PFSK-1 (cell line): ENCODE results near the gene EXOC6B.

ENCODE experiments used
- FOXP2 ChIP-seq: optimal IDR thresholded peaks from 2 replicates; pipeline ENCODE3; 2011; ENCODE audit warnings: borderline replicate concordance, control low read depth, inconsistent platforms; ENCODE audit not compliant: insufficient read depth; ENCODE audit errors: extremely low read length, extremely low read depth
- POLR2AphosphoS5 ChIP-seq: IDR thresholded peaks from 2 replicates; pipeline ENCODE4 v1.6.1; 2012; ENCODE audit warnings: low read depth, mild to moderate bottlenecking, control low read depth, low read length, moderate library complexity
- SIN3A ChIP-seq: IDR thresholded peaks from 2 replicates; pipeline ENCODE4 v1.6.1; 2012; ENCODE audit warnings: mild to moderate bottlenecking, low read length, moderate library complexity, borderline replicate concordance; ENCODE audit not compliant: insufficient read depth
- TAF1 ChIP-seq: IDR thresholded peaks from 2 replicates; pipeline ENCODE4 v1.6.1; 2012; ENCODE audit warnings: low read length, control low read depth, borderline replicate concordance; ENCODE audit not compliant: insufficient read depth
- TF ChIP-seq, protein P1 (sequence below), 2 experiments: IDR thresholded peaks; 2 replicates each; pipeline versions ENCODE4 v1.6.1 to v1.8.0; 2011 to 2012; ENCODE audit warnings: low read depth in 2 of 2, low read length in 2 of 2, control low read depth in 1 of 2, inconsistent platforms in 1 of 2, mild to moderate bottlenecking in 1 of 2, moderate library complexity in 1 of 2; ENCODE audit not compliant: insufficient read depth in 1 of 2

EXOC6B gene

DNA sequence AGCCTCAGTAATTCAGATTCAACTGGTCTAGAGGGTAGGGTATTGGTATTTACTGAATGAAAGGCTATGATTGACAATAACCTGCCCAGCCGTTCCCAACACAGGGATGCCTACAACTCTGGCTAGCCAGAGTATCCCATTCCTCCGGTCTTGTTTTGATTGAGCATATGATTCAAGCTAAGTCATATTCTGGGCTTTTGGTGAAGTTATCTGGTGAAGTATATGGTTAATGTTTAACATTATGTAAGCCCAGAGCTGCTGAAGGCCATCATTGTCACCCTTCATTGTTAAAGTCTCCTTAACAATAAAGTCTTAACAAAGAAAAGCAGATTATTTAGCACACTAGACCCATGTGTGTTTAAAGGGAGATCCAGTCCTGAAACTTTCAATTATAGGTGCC is 152.6 kb downstream of the EXOC6B start:
- TF ChIP-seq, protein P1, sequence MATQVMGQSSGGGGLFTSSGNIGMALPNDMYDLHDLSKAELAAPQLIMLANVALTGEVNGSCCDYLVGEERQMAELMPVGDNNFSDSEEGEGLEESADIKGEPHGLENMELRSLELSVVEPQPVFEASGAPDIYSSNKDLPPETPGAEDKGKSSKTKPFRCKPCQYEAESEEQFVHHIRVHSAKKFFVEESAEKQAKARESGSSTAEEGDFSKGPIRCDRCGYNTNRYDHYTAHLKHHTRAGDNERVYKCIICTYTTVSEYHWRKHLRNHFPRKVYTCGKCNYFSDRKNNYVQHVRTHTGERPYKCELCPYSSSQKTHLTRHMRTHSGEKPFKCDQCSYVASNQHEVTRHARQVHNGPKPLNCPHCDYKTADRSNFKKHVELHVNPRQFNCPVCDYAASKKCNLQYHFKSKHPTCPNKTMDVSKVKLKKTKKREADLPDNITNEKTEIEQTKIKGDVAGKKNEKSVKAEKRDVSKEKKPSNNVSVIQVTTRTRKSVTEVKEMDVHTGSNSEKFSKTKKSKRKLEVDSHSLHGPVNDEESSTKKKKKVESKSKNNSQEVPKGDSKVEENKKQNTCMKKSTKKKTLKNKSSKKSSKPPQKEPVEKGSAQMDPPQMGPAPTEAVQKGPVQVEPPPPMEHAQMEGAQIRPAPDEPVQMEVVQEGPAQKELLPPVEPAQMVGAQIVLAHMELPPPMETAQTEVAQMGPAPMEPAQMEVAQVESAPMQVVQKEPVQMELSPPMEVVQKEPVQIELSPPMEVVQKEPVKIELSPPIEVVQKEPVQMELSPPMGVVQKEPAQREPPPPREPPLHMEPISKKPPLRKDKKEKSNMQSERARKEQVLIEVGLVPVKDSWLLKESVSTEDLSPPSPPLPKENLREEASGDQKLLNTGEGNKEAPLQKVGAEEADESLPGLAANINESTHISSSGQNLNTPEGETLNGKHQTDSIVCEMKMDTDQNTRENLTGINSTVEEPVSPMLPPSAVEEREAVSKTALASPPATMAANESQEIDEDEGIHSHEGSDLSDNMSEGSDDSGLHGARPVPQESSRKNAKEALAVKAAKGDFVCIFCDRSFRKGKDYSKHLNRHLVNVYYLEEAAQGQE (IDR thresholded peaks at IDR 0.05; ENCODE audit: insufficient read depth in 1 of 2, low read depth in 2 of 2, low read length in 2 of 2): no peak
- no peak for TF ChIP-seq TAF1
- no peak for TF ChIP-seq FOXP2
- no peak for TF ChIP-seq POLR2AphosphoS5
- no peak for TF ChIP-seq SIN3A

DNA sequence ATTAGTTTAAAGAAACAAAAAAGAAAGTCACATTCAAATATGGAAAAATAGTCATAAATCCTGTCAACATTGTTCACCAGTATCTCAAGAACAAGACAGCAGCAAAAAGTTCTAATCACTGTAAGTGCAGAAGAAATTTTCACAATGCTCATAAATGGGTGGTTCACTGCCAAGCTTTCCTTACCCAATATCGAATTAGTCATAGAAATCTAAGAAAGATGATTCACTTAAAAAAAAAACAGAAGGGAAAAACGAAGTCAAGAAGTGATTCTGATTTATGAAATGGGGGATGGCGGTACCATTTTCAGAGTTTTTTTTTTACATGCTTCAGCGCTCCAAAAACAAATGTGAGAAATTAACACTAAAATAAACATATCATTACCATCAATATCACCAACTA is 156.7 kb downstream of the EXOC6B start:
- TF ChIP-seq, protein P1 (IDR thresholded peaks at IDR 0.05; ENCODE audit: insufficient read depth in 1 of 2, low read depth in 2 of 2, low read length in 2 of 2): no peak
- TF ChIP-seq SIN3A (no peak), FOXP2 (no peak), POLR2AphosphoS5 (no peak), TAF1 (no peak)

DNA sequence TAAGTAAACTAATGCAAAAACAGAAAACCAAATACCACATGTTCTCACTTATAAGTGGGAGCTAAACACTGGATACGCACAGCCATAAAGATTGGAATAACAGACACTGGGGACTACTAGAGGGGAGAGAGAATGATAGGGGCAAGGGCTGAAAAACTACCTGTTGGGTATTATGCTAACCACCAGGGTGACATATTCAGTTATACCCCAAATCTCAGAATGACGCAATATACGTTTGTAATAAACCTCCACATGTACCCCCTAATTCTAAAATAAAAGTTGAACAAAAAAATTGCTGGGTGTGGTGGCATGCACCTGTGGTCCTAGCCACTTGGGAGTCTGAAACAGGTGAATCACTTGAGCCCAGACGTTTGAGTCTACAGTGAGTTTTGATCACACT is 157.2 kb downstream of the EXOC6B start:
- TF ChIP-seq FOXP2 (no peak), POLR2AphosphoS5 (no peak), SIN3A (no peak), TAF1 (no peak)
- TF ChIP-seq, protein P1 (IDR thresholded peaks at IDR 0.05; ENCODE audit: insufficient read depth in 1 of 2, low read depth in 2 of 2, low read length in 2 of 2): no peak

DNA sequence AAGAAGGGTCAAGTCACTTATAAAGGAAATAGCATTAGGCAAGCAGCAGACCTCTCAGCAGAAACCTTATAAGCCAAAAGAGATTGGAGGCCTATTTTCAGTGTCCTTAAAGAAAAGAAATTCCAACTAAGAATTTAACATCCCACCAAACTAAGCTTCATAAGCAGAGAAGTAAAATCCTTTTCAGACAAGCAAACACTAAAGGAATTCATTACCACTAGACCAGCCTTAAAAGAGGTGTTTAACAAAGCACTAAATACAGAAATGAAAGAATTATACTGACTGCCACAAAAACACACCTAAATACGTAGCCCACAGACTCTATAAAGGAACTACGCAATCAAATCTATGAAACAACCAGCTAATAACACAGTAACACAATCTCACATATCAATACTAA is 160.4 kb downstream of the EXOC6B start:
- TF ChIP-seq, protein P1 (IDR thresholded peaks at IDR 0.05; ENCODE audit: insufficient read depth in 1 of 2, low read depth in 2 of 2, low read length in 2 of 2): no peak
- TF ChIP-seq POLR2AphosphoS5 (no peak), FOXP2 (no peak), TAF1 (no peak), SIN3A (no peak)

DNA sequence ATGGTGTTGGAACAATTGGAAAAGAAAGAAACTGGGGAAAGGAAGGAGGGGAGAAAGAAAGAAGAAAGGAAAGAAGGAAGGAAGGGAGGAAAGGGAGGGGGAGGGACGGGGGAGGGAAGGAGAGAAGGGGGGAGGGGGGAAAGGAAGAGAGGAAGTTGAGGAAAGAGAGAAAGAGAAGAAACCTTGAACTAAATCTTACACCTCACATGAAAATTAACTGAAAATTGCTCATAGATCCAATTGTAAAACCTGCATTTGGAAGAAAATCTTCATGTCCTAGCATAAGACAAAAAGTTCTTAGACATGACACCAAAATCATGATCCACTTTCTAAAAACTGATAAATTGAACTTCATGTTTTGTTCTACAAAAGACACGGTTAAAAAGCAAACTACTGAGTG is 163.8 kb downstream of the EXOC6B start:
- no peak for TF ChIP-seq TAF1
- TF ChIP-seq, protein P1 (IDR thresholded peaks at IDR 0.05; ENCODE audit: insufficient read depth in 1 of 2, low read depth in 2 of 2, low read length in 2 of 2): no peak
- no peak for TF ChIP-seq POLR2AphosphoS5
- TF ChIP-seq SIN3A: no peak
- TF ChIP-seq FOXP2: no peak
